HepG2 (cell line): ENCODE measurements around the gene ARVCF. TPM values are rescaled to one million over a fixed set of nuclear protein-coding genes. Genes with fewer than 3 reads are reported as not detected.

ENCODE experiments used
- CREM ChIP-seq, 2 experiments: sonication (generic) in 1 of 2; formaldehyde crosslinking in 1 of 2; IDR thresholded peaks; 2 replicates each; pipeline versions ENCODE4 v1.4.0 to v1.6.1; 2016 to 2020; ENCODE audit warnings: antibody characterized with exemption in 1 of 2, mild to moderate bottlenecking in 1 of 2, missing genetic modification reagents in 1 of 2
- E2F1 ChIP-seq: sonication (generic); formaldehyde crosslinking; IDR thresholded peaks from 2 replicates; pipeline ENCODE4 v1.5.0; 2020; ENCODE audit warnings: missing genetic modification reagents
- HOXA9 ChIP-seq: sonication (generic); formaldehyde crosslinking; IDR thresholded peaks from 2 replicates; pipeline ENCODE4 v1.8.1; 2022; ENCODE audit warnings: missing genetic modification reagents, mild to moderate bottlenecking, moderate library complexity, borderline replicate concordance
- ISL2 ChIP-seq: sonication (generic); formaldehyde crosslinking; IDR thresholded peaks from 2 replicates; pipeline ENCODE4 v1.5.0; 2020; ENCODE audit warnings: missing genetic modification reagents
- PCBP1 ChIP-seq: fragments of 200-400 bp; formaldehyde crosslinking; IDR thresholded peaks from 2 replicates; pipeline ENCODE4 v1.6.1; 2017; ENCODE audit warnings: mild to moderate bottlenecking, low read depth, low read length, borderline replicate concordance
- SP4 ChIP-seq: sonication (generic); formaldehyde crosslinking; IDR thresholded peaks from 2 replicates; pipeline ENCODE4 v1.8.1; 2023; ENCODE audit warnings: mild to moderate bottlenecking, missing genetic modification reagents
- SRY ChIP-seq: sonication (generic); formaldehyde crosslinking; IDR thresholded peaks from 2 replicates; pipeline ENCODE4 v1.8.0; 2022; ENCODE audit warnings: mild to moderate bottlenecking, missing genetic modification reagents
- TCF7L2 ChIP-seq: IDR thresholded peaks from 2 replicates; pipeline ENCODE4 v1.6.1; 2011; ENCODE audit warnings: mild to moderate bottlenecking, low read depth, low read length, moderate library complexity
- TRIM22 ChIP-seq: fragments of 450-650 bp; IDR thresholded peaks from 2 replicates; pipeline ENCODE4 v1.6.1; 2017
- XBP1 ChIP-seq: sonication (generic); formaldehyde crosslinking; IDR thresholded peaks from 2 replicates; pipeline ENCODE4 v1.5.0; 2020; ENCODE audit warnings: missing genetic modification reagents
- ZNF136 ChIP-seq: sonication (generic); formaldehyde crosslinking; IDR thresholded peaks from 2 replicates; pipeline ENCODE4 v1.8.1; 2022; ENCODE audit warnings: low read depth, mild to moderate bottlenecking, moderate library complexity, missing genetic modification reagents
- ZNF235 ChIP-seq: sonication (generic); formaldehyde crosslinking; IDR thresholded peaks from 2 replicates; pipeline ENCODE4 v1.8.1; 2023; ENCODE audit warnings: mild to moderate bottlenecking, missing genetic modification reagents, borderline replicate concordance
- ZNF407 ChIP-seq: sonication (generic); formaldehyde crosslinking; IDR thresholded peaks from one replicate; pipeline ENCODE4 v1.5.1; 2020; ENCODE audit warnings: mild to moderate bottlenecking, missing genetic modification reagents; ENCODE audit errors: not compliant biosample characterization
- ZNF512B ChIP-seq: sonication (generic); formaldehyde crosslinking; IDR thresholded peaks from 2 replicates; pipeline ENCODE4 v1.5.1; 2020; ENCODE audit warnings: missing genetic modification reagents, mild to moderate bottlenecking, borderline replicate concordance
- ZNF615 ChIP-seq: sonication (generic); formaldehyde crosslinking; IDR thresholded peaks from 2 replicates; pipeline ENCODE4 v1.5.0; 2020; ENCODE audit warnings: mild to moderate bottlenecking, missing genetic modification reagents, borderline replicate concordance
- polyA plus RNA-seq, 8 experiments: library from polyadenylated mRNA; depleted of rRNA in 3 of 8; stranded (reverse) in 7 of 8; unstranded in 1 of 8; fragments of >200 nt; fragmentation: Illumina TruSeq in 4 of 8; extraction: Trizol in 4 of 8; gene quantifications; 2 replicates each; pipeline versions ENCODE4 v1.2.1 to v1.2.3, GENCODE V29; 2011 to 2016; ENCODE audit warnings: low read depth in 4 of 8, missing spikeins in 1 of 8, mixed read lengths in 1 of 8; ENCODE audit not compliant: insufficient read depth in 1 of 8
- total RNA-seq, 5 experiments: library from RNA; depleted of rRNA; stranded (reverse); fragments of >200 nt; fragmentation: Illumina TruSeq; extraction: Trizol; gene quantifications; 2 replicates each; pipeline ENCODE4 v1.2.3, GENCODE V29; 2016; ENCODE audit warnings: low read depth in 1 of 5

The ARVCF gene
- total and polyA plus RNA-seq, 2 of the 13 experiments (the other 11 are each of a cell fraction or from before 2014, with no cell fraction given), result 16.4 to 17.7 TPM

- TF ChIP-seq ZNF512B (CRISPR knock-in tag), result no peak
- TF ChIP-seq HOXA9 (CRISPR knock-in tag), result no peak
- TF ChIP-seq ZNF235 (CRISPR knock-in tag), result no peak
- no peak for TF ChIP-seq ZNF136 (CRISPR knock-in tag)
- TF ChIP-seq TRIM22, result no peak
- TF ChIP-seq SP4 (CRISPR knock-in tag), result no peak
- TF ChIP-seq XBP1 (CRISPR knock-in tag), result no peak
- TF ChIP-seq CREM (IDR thresholded peaks at IDR 0.05), result no peak
- no peak for TF ChIP-seq CREM (CRISPR knock-in tag; IDR thresholded peaks at IDR 0.05)
- no peak for TF ChIP-seq ISL2 (CRISPR knock-in tag)
- TF ChIP-seq E2F1 (CRISPR knock-in tag), result no peak
- no peak for TF ChIP-seq TCF7L2
- TF ChIP-seq ZNF615 (CRISPR knock-in tag), result no peak
- no peak for TF ChIP-seq ZNF407
- no peak for TF ChIP-seq SRY (CRISPR knock-in tag)
- no peak for TF ChIP-seq PCBP1
Measured at GRCh38 chr22:19941365-19942082, 75.1 kb downstream of the ARVCF start, which contains the start of the genes COMT and TXNRD2 (continued).
